Measurements from ENCODE around the gene KCNA10.

DNA sequence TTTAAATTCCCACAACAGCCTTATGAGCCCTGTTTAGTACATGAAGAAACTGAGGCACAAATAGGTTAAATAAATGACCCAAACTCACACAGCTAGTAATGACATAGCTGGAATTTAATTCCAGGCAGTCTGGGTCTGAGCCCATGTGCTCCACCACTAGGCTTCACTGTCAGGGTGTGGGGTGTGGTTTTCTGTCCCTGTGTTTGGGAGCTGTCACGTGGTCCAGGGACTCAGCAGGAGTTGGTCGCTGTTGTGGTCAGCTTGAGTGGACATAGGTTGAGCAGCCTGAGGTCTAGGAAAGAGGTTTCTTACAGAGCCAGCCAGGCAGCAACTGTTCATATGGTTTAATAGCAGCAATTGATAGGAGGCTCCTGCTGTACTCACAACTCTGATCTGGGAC lies 28.0 kb upstream of the KCNA10 start:
- TF ChIP-seq, protein P1, sequence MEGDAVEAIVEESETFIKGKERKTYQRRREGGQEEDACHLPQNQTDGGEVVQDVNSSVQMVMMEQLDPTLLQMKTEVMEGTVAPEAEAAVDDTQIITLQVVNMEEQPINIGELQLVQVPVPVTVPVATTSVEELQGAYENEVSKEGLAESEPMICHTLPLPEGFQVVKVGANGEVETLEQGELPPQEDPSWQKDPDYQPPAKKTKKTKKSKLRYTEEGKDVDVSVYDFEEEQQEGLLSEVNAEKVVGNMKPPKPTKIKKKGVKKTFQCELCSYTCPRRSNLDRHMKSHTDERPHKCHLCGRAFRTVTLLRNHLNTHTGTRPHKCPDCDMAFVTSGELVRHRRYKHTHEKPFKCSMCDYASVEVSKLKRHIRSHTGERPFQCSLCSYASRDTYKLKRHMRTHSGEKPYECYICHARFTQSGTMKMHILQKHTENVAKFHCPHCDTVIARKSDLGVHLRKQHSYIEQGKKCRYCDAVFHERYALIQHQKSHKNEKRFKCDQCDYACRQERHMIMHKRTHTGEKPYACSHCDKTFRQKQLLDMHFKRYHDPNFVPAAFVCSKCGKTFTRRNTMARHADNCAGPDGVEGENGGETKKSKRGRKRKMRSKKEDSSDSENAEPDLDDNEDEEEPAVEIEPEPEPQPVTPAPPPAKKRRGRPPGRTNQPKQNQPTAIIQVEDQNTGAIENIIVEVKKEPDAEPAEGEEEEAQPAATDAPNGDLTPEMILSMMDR (IDR thresholded peaks at IDR 0.05; ENCODE audit: extremely low read depth in 1 of 2, insufficient read depth in 1 of 2, low read depth in 1 of 2, low read length in 2 of 2), result no peak
- no peak for TF ChIP-seq POLR2AphosphoS5 (IDR thresholded peaks at IDR 0.05; ENCODE audit: insufficient read depth, low read depth, low read length)
